Mucosa of descending colon (tissue), 3 donors: Measurements from ENCODE around the gene NRCAM. TPM values are rescaled to one million over a fixed set of nuclear protein-coding genes. Genes with fewer than 3 reads are reported as not detected.
A peak's percentile ranks its signal among the peaks of the same experiment; 100 is the strongest.

Source experiments
- ATAC-seq: fragments of 200-7000 bp; cut with Tn5 transposase; one replicate; pipeline ENCODE4 v1.9.1; 2020; ENCODE audit warnings: mild to moderate bottlenecking, moderate library complexity
- DNase-seq, 3 donors: peaks; one replicate each; pipeline ENCODE4 v3.0.0-alpha.2; 2020
- H3K36me3 ChIP-seq: fragments of 200-600 bp; one replicate; pipeline ENCODE4 v1.8.0; 2021; ENCODE audit warnings: low read depth, mild to moderate bottlenecking
- H3K4me1 ChIP-seq: fragments of 200-600 bp; one replicate; pipeline ENCODE4 v1.8.0; 2021; ENCODE audit warnings: low read depth, mild to moderate bottlenecking
- H3K4me3 ChIP-seq: fragments of 200-600 bp; one replicate; pipeline ENCODE4 v1.8.0; 2021; ENCODE audit warnings: mild to moderate bottlenecking
- H3K9me3 ChIP-seq: fragments of 200-600 bp; one replicate; pipeline ENCODE4 v1.8.0; 2021; ENCODE audit warnings: mild to moderate bottlenecking
- CTCF ChIP-seq: fragments of 200-600 bp; IDR thresholded peaks from one replicate; pipeline ENCODE4 v1.8.0; 2022; ENCODE audit warnings: antibody characterized with exemption, mild to moderate bottlenecking
- intact Hi-C, 2 donors: fragments of 100-400 bp; cut with DNase I in 1 of 2; cut with micrococcal nuclease in 1 of 2; formaldehyde crosslinking; loops; one replicate each; pipeline versions ENCODE4 v1.11.0 to v1.11.1; 2022; cut with DNase I, micrococcal nuclease
- total RNA-seq, 3 donors: library from RNA; stranded (reverse); fragmentation: NEBNext Ultra II Directional in 2 of 3; extraction: Animal tissue kit (Norgen Biotek cat#: 25700) in 2 of 3; gene quantifications; one replicate each; pipeline versions ENCODE4 v1.2.1 to v1.2.4, GENCODE V29; 2021 to 2023
- donor health status: DM: no; HTN: no; CAD: no; lungs with moderate emphysema.
- donor health status: DM: no; HTN: no; CAD: no.
- donor health status: DM: no; HTN: yes; CAD: no.

NRCAM gene
- total RNA-seq, 3 donors from 2014 or later, result 1.0 to 3.4 (median 2.3) TPM

DNA sequence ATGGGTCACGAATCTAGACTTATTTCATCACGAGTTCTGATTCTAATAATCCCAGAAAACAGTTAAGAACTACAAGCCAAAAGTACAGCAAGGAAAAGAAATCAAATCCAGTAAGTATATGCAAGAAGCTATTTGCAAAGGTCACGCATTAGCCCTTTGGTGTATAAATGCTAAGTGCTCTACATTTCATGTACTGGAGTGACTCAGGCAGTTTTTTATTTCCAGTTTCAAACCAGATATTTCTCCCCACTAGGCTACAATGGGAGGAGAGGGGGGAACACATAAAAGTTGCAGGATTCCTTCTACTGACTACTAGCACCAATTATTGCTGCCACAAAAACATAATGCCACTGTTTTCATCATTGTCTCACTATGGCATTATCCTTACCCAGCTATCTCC lies 148.0 kb downstream of the NRCAM start:
- Histone ChIP-seq H3K36me3 (no peaks in the 10 kb centered on the region), H3K9me3 (no peaks in the 10 kb centered on the region), H3K4me1 (no peaks in the 10 kb centered on the region), H3K4me3 (no peak overlapping the region)
- TF ChIP-seq CTCF, result no peak
- no peak for ATAC-seq
- no peak for DNase-seq
- intact Hi-C loops, result no loop called here

DNA sequence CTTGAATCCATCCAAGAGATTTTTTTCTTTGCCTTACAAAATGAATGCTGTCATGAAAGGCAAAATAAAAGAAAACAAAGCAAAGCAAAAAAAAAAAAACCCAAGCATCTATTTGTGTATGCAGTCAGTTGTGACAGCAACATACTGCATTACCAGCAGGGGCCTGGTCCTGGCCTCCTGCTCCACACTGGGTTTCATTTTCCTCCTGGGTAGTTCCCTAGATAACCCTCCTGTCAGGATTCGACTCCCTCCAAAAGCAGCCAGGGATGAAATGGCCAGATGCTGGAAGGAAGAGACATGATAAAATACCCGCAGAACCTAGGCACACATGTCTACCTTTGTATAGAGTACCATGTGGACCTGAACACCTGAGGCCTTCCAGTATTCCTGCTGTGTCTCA lies 148.6 kb downstream of the NRCAM start:
- no peak for ATAC-seq
- DNase-seq, result no peak
- no peak for TF ChIP-seq CTCF
- H3K4me1 ChIP-seq, result no peaks in the 10 kb centered on the region
- intact Hi-C loops, result no loop called here
- no peaks in the 10 kb centered on the region for H3K36me3 ChIP-seq
- no peaks in the 10 kb centered on the region for H3K9me3 ChIP-seq
- H3K4me3 ChIP-seq, result no peak overlapping the region

GRCh38 chr7:108307194-108307593 lies 149.0 kb downstream of the NRCAM start:
- ATAC-seq (no peak), DNase-seq (no peak)
- no peaks in the 10 kb centered on the region for H3K36me3 ChIP-seq
- no peak overlapping the region for H3K4me3 ChIP-seq
- no peaks in the 10 kb centered on the region for H3K4me1 ChIP-seq
- intact Hi-C loops, result no loop called here
- no peak for TF ChIP-seq CTCF
- H3K9me3 ChIP-seq, result no peaks in the 10 kb centered on the region

- no peaks in the 10 kb centered on the region for H3K9me3 ChIP-seq
- no peak for TF ChIP-seq CTCF
- no peak for ATAC-seq
- no peaks in the 10 kb centered on the region for H3K36me3 ChIP-seq
- intact Hi-C loops, result no loop called here
- no peaks in the 10 kb centered on the region for H3K4me1 ChIP-seq
- DNase-seq, result no peak
- no peak overlapping the region for H3K4me3 ChIP-seq
Measured at GRCh38 chr7:108303332-108303731, 152.9 kb downstream of the NRCAM start.

GRCh38 chr7:108301387-108301786 lies 154.8 kb downstream of the NRCAM start:
- intact Hi-C loops, result no loop called here
- Histone ChIP-seq H3K9me3 (no peaks in the 10 kb centered on the region), H3K4me1 (no peaks in the 10 kb centered on the region), H3K4me3 (no peak overlapping the region), H3K36me3 (no peaks in the 10 kb centered on the region)
- ATAC-seq, result no peak
- TF ChIP-seq CTCF, result no peak
- no peak for DNase-seq

- no peaks in the 10 kb centered on the region for H3K9me3 ChIP-seq
- DNase-seq (no peak), ATAC-seq (peak; percentile 78)
- no peaks in the 10 kb centered on the region for H3K4me1 ChIP-seq
- TF ChIP-seq CTCF, result no peak
- H3K36me3 ChIP-seq, result no peaks in the 10 kb centered on the region
- no peak overlapping the region for H3K4me3 ChIP-seq
- intact Hi-C loops, result no loop called here
Measured at GRCh38 chr7:108299251-108299973, 156.8 kb downstream of the NRCAM start.
